OCI-LY1 (cell line): ENCODE data around the gene PCK2.
"Not testable (repeated sequence)": the region's sequence is repeated elsewhere in the genome, so short reads cannot be mapped to it uniquely, and the experiment has no call there.

Source experiments
- H2AFZ ChIP-seq: fragments of 200-600 bp; sonication (generic), shearing (Covaris generic); 2 replicates; pipeline ENCODE4 v1.6.0; 2014; ENCODE audit warnings: antibody characterized with exemption, mild to moderate bottlenecking, low read length
- H3F3A ChIP-seq: fragments of 200-600 bp; sonication (generic), shearing (Covaris generic); 2 replicates; pipeline ENCODE4 v1.6.0; 2014; ENCODE audit warnings: mild to moderate bottlenecking, antibody characterized with exemption, low read length, moderate library complexity; ENCODE audit not compliant: insufficient read depth
- H3K27ac ChIP-seq: fragments of 200-600 bp; sonication (generic); 2 replicates; pipeline ENCODE4 v1.5.1; 2014; ENCODE audit warnings: low read length, mixed run types, mild to moderate bottlenecking, low read depth; ENCODE audit not compliant: poor library complexity, severe bottlenecking
- H3K27me3 ChIP-seq: fragments of 200-600 bp; sonication (generic); 2 replicates; pipeline ENCODE4 v1.6.0; 2014; ENCODE audit warnings: antibody characterized with exemption, mild to moderate bottlenecking, low read length, moderate library complexity; ENCODE audit not compliant: insufficient read depth
- H3K36me3 ChIP-seq: fragments of 200-600 bp; sonication (generic); 2 replicates; pipeline ENCODE4 v1.6.1; 2014; ENCODE audit warnings: mild to moderate bottlenecking, antibody characterized with exemption, low read length, moderate library complexity, mixed read lengths; ENCODE audit not compliant: insufficient read depth
- H3K4me1 ChIP-seq: fragments of 200-600 bp; sonication (generic); 2 replicates; pipeline ENCODE4 v1.5.1; 2014; ENCODE audit warnings: mild to moderate bottlenecking, low read length, moderate library complexity; ENCODE audit not compliant: insufficient read depth, severe bottlenecking
- H3K4me2 ChIP-seq: fragments of 200-600 bp; sonication (generic), shearing (Covaris generic); 2 replicates; pipeline ENCODE4 v1.6.1; 2014; ENCODE audit warnings: low read length
- H3K4me3 ChIP-seq: fragments of 200-600 bp; sonication (generic); 2 replicates; pipeline ENCODE4 v1.5.1; 2014; ENCODE audit warnings: low read length, low read depth, mild to moderate bottlenecking, mixed read lengths; ENCODE audit not compliant: poor library complexity, severe bottlenecking
- H3K79me2 ChIP-seq: fragments of 200-600 bp; shearing (Covaris generic); 2 replicates; pipeline ENCODE4 v1.6.1; 2016; ENCODE audit warnings: mixed run types, low read length, mixed read lengths; ENCODE audit not compliant: insufficient read depth
- H3K9ac ChIP-seq: fragments of 200-600 bp; sonication (generic), shearing (Covaris generic); 2 replicates; pipeline ENCODE4 v1.6.1; 2014; ENCODE audit warnings: mild to moderate bottlenecking, low read length, mixed read lengths
- H3K9me2 ChIP-seq: fragments of 200-600 bp; sonication (generic), shearing (Covaris generic); 2 replicates; pipeline ENCODE4 v1.6.1; 2014; ENCODE audit warnings: low read depth, mild to moderate bottlenecking, low read length, mixed read lengths
- H3K9me3 ChIP-seq: fragments of 200-600 bp; shearing (Covaris generic); 2 replicates; pipeline ENCODE4 v1.6.1; 2014; ENCODE audit warnings: low read length, mixed read lengths
- H4K20me1 ChIP-seq: fragments of 200-600 bp; sonication (generic), shearing (Covaris generic); 2 replicates; pipeline ENCODE4 v1.6.0; 2016; ENCODE audit warnings: mild to moderate bottlenecking, low read length; ENCODE audit not compliant: insufficient read depth
- EZH2 ChIP-seq: fragments of 200-600 bp; sonication (generic), shearing (Covaris generic); IDR thresholded peaks from 2 replicates; pipeline ENCODE4 v1.8.0; 2017; ENCODE audit warnings: borderline replicate concordance, mixed run types, mild to moderate bottlenecking, antibody characterized with exemption, low read length, moderate library complexity, mixed read lengths
- TF ChIP-seq, protein P1 (sequence below): fragments of 200-600 bp; sonication (generic), shearing (Covaris generic); IDR thresholded peaks from 2 replicates; pipeline ENCODE4 v1.5.1; 2017; ENCODE audit warnings: mild to moderate bottlenecking, antibody characterized with exemption, low read length, moderate library complexity, mixed read lengths

Gene PCK2

DNA sequence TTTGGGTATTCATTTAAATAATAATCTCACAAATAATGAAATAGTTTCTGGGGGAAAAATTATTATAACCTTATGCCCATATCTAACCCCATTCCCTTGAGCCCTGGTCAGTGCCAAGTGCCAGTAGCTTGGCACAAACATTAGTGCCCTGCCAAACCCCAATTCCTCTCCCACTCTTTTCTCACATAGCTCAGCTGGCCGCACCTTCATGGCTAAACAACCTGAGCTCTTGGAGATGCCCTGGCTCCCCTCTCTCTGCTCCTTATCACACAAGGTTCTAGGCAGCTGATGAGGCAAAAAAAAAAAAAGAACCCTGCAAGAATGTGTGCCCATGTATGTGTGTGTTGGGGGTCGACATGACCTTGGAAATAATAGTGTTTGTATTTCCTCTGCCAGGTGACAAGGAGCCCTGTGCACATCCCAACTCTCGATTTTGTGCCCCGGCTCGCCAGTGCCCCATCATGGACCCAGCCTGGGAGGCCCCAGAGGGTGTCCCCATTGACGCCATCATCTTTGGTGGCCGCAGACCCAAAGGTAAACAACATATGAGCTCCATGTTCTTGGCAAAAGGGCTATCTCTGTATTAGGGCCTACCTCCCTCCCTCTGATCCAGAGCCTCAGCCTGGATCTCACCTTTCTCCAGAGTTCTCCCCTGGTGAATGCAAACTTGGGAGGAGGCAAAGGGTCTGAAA, 8.4 kb downstream of the PCK2 start:
- no peak overlapping the region for H3K4me3 ChIP-seq
- H3K9ac ChIP-seq, result no peak overlapping the region
- H3K9me3 ChIP-seq, result no peaks in the 10 kb centered on the region
- TF ChIP-seq EZH2, result no peak
- TF ChIP-seq, protein P1, sequence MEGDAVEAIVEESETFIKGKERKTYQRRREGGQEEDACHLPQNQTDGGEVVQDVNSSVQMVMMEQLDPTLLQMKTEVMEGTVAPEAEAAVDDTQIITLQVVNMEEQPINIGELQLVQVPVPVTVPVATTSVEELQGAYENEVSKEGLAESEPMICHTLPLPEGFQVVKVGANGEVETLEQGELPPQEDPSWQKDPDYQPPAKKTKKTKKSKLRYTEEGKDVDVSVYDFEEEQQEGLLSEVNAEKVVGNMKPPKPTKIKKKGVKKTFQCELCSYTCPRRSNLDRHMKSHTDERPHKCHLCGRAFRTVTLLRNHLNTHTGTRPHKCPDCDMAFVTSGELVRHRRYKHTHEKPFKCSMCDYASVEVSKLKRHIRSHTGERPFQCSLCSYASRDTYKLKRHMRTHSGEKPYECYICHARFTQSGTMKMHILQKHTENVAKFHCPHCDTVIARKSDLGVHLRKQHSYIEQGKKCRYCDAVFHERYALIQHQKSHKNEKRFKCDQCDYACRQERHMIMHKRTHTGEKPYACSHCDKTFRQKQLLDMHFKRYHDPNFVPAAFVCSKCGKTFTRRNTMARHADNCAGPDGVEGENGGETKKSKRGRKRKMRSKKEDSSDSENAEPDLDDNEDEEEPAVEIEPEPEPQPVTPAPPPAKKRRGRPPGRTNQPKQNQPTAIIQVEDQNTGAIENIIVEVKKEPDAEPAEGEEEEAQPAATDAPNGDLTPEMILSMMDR, result no peak
- no peaks in the 10 kb centered on the region for H3K79me2 ChIP-seq
- H3K36me3 ChIP-seq, result peaks cover 34% of the 10 kb centered on the region
- no peak overlapping the region for H3K27ac ChIP-seq
- H3K9me2 ChIP-seq, result no peaks in the 10 kb centered on the region
- no peak overlapping the region for H2AFZ ChIP-seq
- no peaks in the 10 kb centered on the region for H3K4me1 ChIP-seq
- H3K27me3 ChIP-seq, result no peaks in the 10 kb centered on the region
- H4K20me1 ChIP-seq, result no peaks in the 10 kb centered on the region
- no peaks in the 10 kb centered on the region; the same call in 1 of the 2 replicates for H3F3A ChIP-seq
- no peak overlapping the region for H3K4me2 ChIP-seq

DNA sequence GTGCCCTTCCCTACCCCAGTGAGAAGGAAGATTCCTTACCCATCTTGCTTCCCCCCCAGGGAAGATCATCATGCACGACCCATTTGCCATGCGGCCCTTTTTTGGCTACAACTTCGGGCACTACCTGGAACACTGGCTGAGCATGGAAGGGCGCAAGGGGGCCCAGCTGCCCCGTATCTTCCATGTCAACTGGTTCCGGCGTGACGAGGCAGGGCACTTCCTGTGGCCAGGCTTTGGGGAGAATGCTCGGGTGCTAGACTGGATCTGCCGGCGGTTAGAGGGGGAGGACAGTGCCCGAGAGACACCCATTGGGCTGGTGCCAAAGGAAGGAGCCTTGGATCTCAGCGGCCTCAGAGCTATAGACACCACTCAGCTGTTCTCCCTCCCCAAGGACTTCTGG, 9.3 kb downstream of the PCK2 start:
- no peaks in the 10 kb centered on the region; the same call in 1 of the 2 replicates for H3F3A ChIP-seq
- H3K9me3 ChIP-seq, result no peaks in the 10 kb centered on the region
- peaks cover 34% of the 10 kb centered on the region for H3K36me3 ChIP-seq
- H3K9ac ChIP-seq, result no peak overlapping the region
- H3K27me3 ChIP-seq, result no peaks in the 10 kb centered on the region
- H3K4me2 ChIP-seq, result no peak overlapping the region
- peaks cover under 1% of the 10 kb centered on the region for H3K4me1 ChIP-seq
- no peak overlapping the region for H3K4me3 ChIP-seq
- H2AFZ ChIP-seq, result no peak overlapping the region
- H3K79me2 ChIP-seq, result no peaks in the 10 kb centered on the region
- H4K20me1 ChIP-seq, result no peaks in the 10 kb centered on the region
- TF ChIP-seq, protein P1, result no peak
- no peak for TF ChIP-seq EZH2
- H3K9me2 ChIP-seq, result no peaks in the 10 kb centered on the region
- H3K27ac ChIP-seq, result no peak overlapping the region

DNA sequence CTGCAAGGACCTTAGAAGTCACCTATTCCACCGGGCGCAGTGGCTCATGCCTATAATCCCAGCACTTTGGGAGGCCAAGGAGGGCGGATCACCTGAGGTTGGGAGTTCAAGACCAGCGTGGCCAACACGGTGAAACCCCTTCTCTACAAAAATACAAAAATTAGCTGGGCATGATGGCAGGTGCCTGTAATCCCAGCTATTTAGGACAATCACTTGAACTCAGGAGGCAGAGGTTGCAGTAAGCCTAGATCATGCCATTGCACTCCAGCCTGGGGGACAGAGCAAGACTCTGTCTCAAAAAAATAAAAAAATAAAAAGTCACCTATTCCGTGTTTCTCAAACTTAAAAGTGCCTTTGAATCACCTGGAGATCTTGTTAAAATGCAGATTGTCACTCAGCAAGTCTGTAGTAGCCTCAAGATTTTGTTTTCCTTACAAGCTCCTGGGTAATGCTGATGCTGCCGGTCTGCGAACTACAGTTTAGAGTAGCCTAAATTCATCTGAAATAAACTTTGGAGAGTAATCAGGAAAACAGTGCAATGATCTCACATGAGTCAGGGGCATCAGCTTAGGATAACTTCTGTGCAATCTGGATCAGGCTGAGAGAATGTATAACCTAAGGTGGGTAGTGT, 11.6 kb downstream of the PCK2 start:
- not testable (repeated sequence) for H3K9ac ChIP-seq, H3K79me2 ChIP-seq, H3K9me3 ChIP-seq, H3K9me2 ChIP-seq, H4K20me1 ChIP-seq, H3K4me1 ChIP-seq, H3K4me3 ChIP-seq, H2AFZ ChIP-seq, H3K4me2 ChIP-seq, H3F3A ChIP-seq, H3K27me3 ChIP-seq, H3K27ac ChIP-seq
- peaks cover 22% of the 10 kb centered on the region for H3K36me3 ChIP-seq
